IMR-90 (cell line): ENCODE results near the gene PCNX4. TPM values are rescaled to one million over a fixed set of nuclear protein-coding genes. Genes with fewer than 3 reads are reported as not detected.

Source experiments
- ATAC-seq: fragments of 200-7000 bp; cut with Tn5 transposase; 2 replicates; pipeline ENCODE4 v1.9.1; 2020; ENCODE audit warnings: low read depth, mild to moderate bottlenecking, moderate library complexity
- BruUV-seq: library from RNA; stranded (reverse); fragments of 400-500 nt; replicated peaks from 2 replicates; lab custom pipeline; 2021; lab: Mats Ljungman, UMichigan
- CTCF ChIA-PET: fragments of 300-600 bp; formaldehyde crosslinking; extraction: SDS; loops from one replicate; lab custom pipeline; 2021; ENCODE audit warnings: antibody characterized with exemption; lab: Yijun Ruan, JAX
- POLR2A ChIA-PET: fragments of 300-600 bp; sonication (Branson Sonifier 250); formaldehyde crosslinking; loops from one replicate; lab custom pipeline; 2022; ENCODE audit warnings: antibody characterized with exemption; ENCODE audit not compliant: unreplicated experiment; lab: Charles Lee
- DNase-seq: peaks from one replicate; pipeline ENCODE4 v3.0.0; 2013
- H2AFZ ChIP-seq: replicated peaks from 2 replicates; pipeline ENCODE3; 2013; ENCODE audit warnings: low read length, mild to moderate bottlenecking; ENCODE audit not compliant: poor library complexity
- H2AK5ac ChIP-seq: 2 replicates; pipeline ENCODE4 v1.6.1; 2013; ENCODE audit warnings: low read depth, low read length, inconsistent platforms
- H2AK9ac ChIP-seq: replicated peaks from 2 replicates; pipeline ENCODE3; 2013; ENCODE audit warnings: mild to moderate bottlenecking, low read depth, low read length, moderate library complexity; ENCODE audit not compliant: poor library complexity
- H2BK120ac ChIP-seq: 2 replicates; pipeline ENCODE4 v1.6.1; 2013; ENCODE audit warnings: low read depth, low read length, inconsistent platforms
- H2BK15ac ChIP-seq: 3 replicates; pipeline ENCODE4 v1.6.1; 2013; ENCODE audit warnings: low read depth, low read length, inconsistent platforms
- H2BK20ac ChIP-seq: 2 replicates; pipeline ENCODE4 v1.6.1; 2013; ENCODE audit warnings: low read depth, mild to moderate bottlenecking, inconsistent platforms, low read length, moderate library complexity
- H2BK5ac ChIP-seq: 2 replicates; pipeline ENCODE4 v1.6.1; 2013; ENCODE audit warnings: mild to moderate bottlenecking, low read depth, low read length, inconsistent platforms; ENCODE audit not compliant: poor library complexity, severe bottlenecking
- H3K14ac ChIP-seq: replicated peaks from 2 replicates; pipeline ENCODE4 v1.6.1; 2013; ENCODE audit warnings: low read depth, low read length, inconsistent platforms
- H3K18ac ChIP-seq: 2 replicates; pipeline ENCODE4 v1.6.1; 2013; ENCODE audit warnings: low read depth, low read length, control low read depth
- H3K23ac ChIP-seq: 2 replicates; pipeline ENCODE4 v1.6.1; 2013; ENCODE audit warnings: low read depth, low read length, inconsistent platforms
- H3K27ac ChIP-seq: 2 replicates; pipeline ENCODE4 v1.5.1; 2013; ENCODE audit warnings: mild to moderate bottlenecking, control low read depth, low read length; ENCODE audit not compliant: insufficient read depth
- H3K27me3 ChIP-seq: 2 replicates; pipeline ENCODE4 v1.6.1; 2013; ENCODE audit warnings: low read length; ENCODE audit not compliant: control insufficient read depth, insufficient read depth
- H3K36me3 ChIP-seq: 2 replicates; pipeline ENCODE4 v1.6.1; 2013; ENCODE audit warnings: low read length, mixed read lengths; ENCODE audit not compliant: control insufficient read depth, insufficient read depth
- H3K4ac ChIP-seq: 2 replicates; pipeline ENCODE4 v1.6.1; 2013; ENCODE audit warnings: low read depth, low read length, inconsistent platforms
- H3K4me1 ChIP-seq: 2 replicates; pipeline ENCODE4 v1.6.1; 2013; ENCODE audit warnings: low read length, mixed read lengths; ENCODE audit not compliant: control insufficient read depth, insufficient read depth
- H3K4me2 ChIP-seq: 2 replicates; pipeline ENCODE4 v1.6.1; 2013; ENCODE audit warnings: low read depth, mild to moderate bottlenecking, control low read depth, low read length, moderate library complexity
- H3K4me3 ChIP-seq: 2 replicates; pipeline ENCODE4 v1.5.1; 2013; ENCODE audit warnings: low read depth, mild to moderate bottlenecking, control low read depth, low read length, moderate library complexity; ENCODE audit not compliant: insufficient read depth
- H3K56ac ChIP-seq: 2 replicates; pipeline ENCODE4 v1.6.1; 2013; ENCODE audit warnings: low read length, inconsistent platforms; ENCODE audit not compliant: insufficient read depth; ENCODE audit errors: extremely low read depth
- H3K79me1 ChIP-seq, 2 experiments: 2 replicates each; pipeline ENCODE4 v1.6.1; 2013; ENCODE audit warnings: low read length in 2 of 2, inconsistent platforms in 1 of 2, low read depth in 1 of 2
- H3K9ac ChIP-seq: 2 replicates; pipeline ENCODE4 v1.6.1; 2013; ENCODE audit warnings: low read depth, low read length, control low read depth
- H3K9me1 ChIP-seq: 2 replicates; pipeline ENCODE4 v1.6.1; 2013; ENCODE audit warnings: low read length, inconsistent platforms; ENCODE audit not compliant: insufficient read depth
- H3K9me3 ChIP-seq: 2 replicates; pipeline ENCODE4 v1.6.1; 2013; ENCODE audit warnings: low read length; ENCODE audit not compliant: control insufficient read depth, insufficient read depth
- H4K20me1 ChIP-seq: 2 replicates; pipeline ENCODE4 v1.6.1; 2013; ENCODE audit warnings: low read length, inconsistent platforms; ENCODE audit not compliant: insufficient read depth
- H4K5ac ChIP-seq: 2 replicates; pipeline ENCODE4 v1.6.1; 2013; ENCODE audit warnings: mild to moderate bottlenecking, low read depth, low read length, control low read depth
- H4K8ac ChIP-seq, 2 experiments: 2 replicates each; pipeline ENCODE4 v1.6.1; 2013; ENCODE audit warnings: low read depth in 2 of 2, low read length in 2 of 2, control low read depth in 1 of 2, inconsistent platforms in 1 of 2
- H4K91ac ChIP-seq: 2 replicates; pipeline ENCODE4 v1.6.1; 2013; ENCODE audit warnings: low read depth, low read length, inconsistent platforms; ENCODE audit not compliant: insufficient read depth
- CEBPB ChIP-seq: IDR thresholded peaks from 2 replicates; pipeline ENCODE4 v1.6.1; 2012; ENCODE audit warnings: low read depth, low read length, improper control_type of control experiment
- FOS ChIP-seq: fragments of 150-350 bp; IDR thresholded peaks from 2 replicates; pipeline ENCODE4 v1.6.1; 2016; ENCODE audit warnings: low read depth, low read length
- MAFK ChIP-seq: IDR thresholded peaks from 2 replicates; pipeline ENCODE4 v1.6.1; 2012; ENCODE audit warnings: low read depth, low read length, improper control_type of control experiment
- MAZ ChIP-seq: IDR thresholded peaks from 2 replicates; pipeline ENCODE4 v1.6.1; 2012; ENCODE audit warnings: low read depth, mild to moderate bottlenecking, low read length, improper control_type of control experiment, moderate library complexity, borderline replicate concordance
- MXI1 ChIP-seq: IDR thresholded peaks from 2 replicates; pipeline ENCODE4 v1.6.1; 2012; ENCODE audit warnings: low read depth, mild to moderate bottlenecking, low read length, moderate library complexity, borderline replicate concordance
- RAD21 ChIP-seq: IDR thresholded peaks from 2 replicates; pipeline ENCODE4 v1.6.1; 2012; ENCODE audit warnings: low read length, improper control_type of control experiment
- RFX5 ChIP-seq: IDR thresholded peaks from 2 replicates; pipeline ENCODE4 v1.8.0; 2012; ENCODE audit warnings: low read depth, mild to moderate bottlenecking, low read length, moderate library complexity
- SMC3 ChIP-seq: fragments of 150-350 bp; IDR thresholded peaks from 2 replicates; pipeline ENCODE4 v1.6.1; 2016; ENCODE audit warnings: low read depth, mild to moderate bottlenecking, antibody characterized with exemption, low read length, moderate library complexity
- WGBS, 2 experiments: methylation state at CpG; one replicate each; pipeline versions ENCODE4 v1.1.5 to v1.1.7; 2013; ENCODE audit warnings: missing lambda C conversion rate in 2 of 2; ENCODE audit not compliant: insufficient read length in 1 of 2; ENCODE audit errors: extremely low coverage in 2 of 2; 5-methylcytosine and 5-hydroxymethylcytosine counted together
- dilution Hi-C: fragments of 300-500 bp; cut with HindIII; formaldehyde crosslinking; loops from one replicate; pipeline ENCODE4 v1.14.3; 2018; ENCODE audit warnings: low sequenced_read_pairs; ENCODE audit not compliant: unreplicated experiment
- in situ Hi-C: fragments of 300-500 bp; cut with MboI; formaldehyde crosslinking; loops from 3 replicates; pipeline ENCODE4 v1.14.3; 2019; ENCODE audit warnings: low sequenced_read_pairs, inconsistent platforms, mixed read lengths
- intact Hi-C: fragments of 100-400 bp; cut with micrococcal nuclease; formaldehyde crosslinking; loops from 2 replicates; pipeline ENCODE4 v1.10.0; 2022
- polyA plus RNA-seq, 3 experiments: library from polyadenylated mRNA; depleted of rRNA; stranded (reverse); fragments of >200 nt; gene quantifications; 2 replicates each; pipeline ENCODE4 v1.2.3, GENCODE V29; 2012; ENCODE audit warnings: low replicate concordance in 1 of 3
- total RNA-seq: library from RNA; depleted of rRNA; stranded (reverse); fragments of >200 nt; gene quantifications from 2 replicates; pipeline ENCODE4 v1.2.3, GENCODE V29; 2012

Gene PCNX4
- total and polyA plus RNA-seq, 2 of the 4 experiments (the other 2 are of a cell fraction), result 55.4 to 128 TPM

- no peaks in the 10 kb centered on the region for H3K4me1 ChIP-seq
- no peak overlapping the region for H3K4me3 ChIP-seq
- no peak overlapping the region for H3K56ac ChIP-seq
- no peak overlapping the region for H3K4me2 ChIP-seq
- no peak overlapping the region for H2BK15ac ChIP-seq
- dilution Hi-C loops, result no loop called here
- H2BK20ac ChIP-seq, result no peak overlapping the region
- H3K9me1 ChIP-seq, result 0 out of 2 replicates have a peak, but pooled peaks cover 3% of the 10 kb centered on the region
- in situ Hi-C loops, result no loop called here
- BruUV-seq, result TSS peak; percentile 64
- POLR2A ChIA-PET, result no interaction called here
- no peak overlapping the region for H4K91ac ChIP-seq
- no peaks in the 10 kb centered on the region; the same call in 1 of the 2 replicates for H4K20me1 ChIP-seq
- peaks cover 34% of the 10 kb centered on the region in 2 experiments for H3K79me1 ChIP-seq
- no peak overlapping the region for H2BK120ac ChIP-seq
- no peak overlapping the region for H4K8ac ChIP-seq
- intact Hi-C loops, result no loop called here
- no peak overlapping the region for H3K18ac ChIP-seq
- H3K4ac ChIP-seq, result no peak overlapping the region
- no peak overlapping the region for H2AK5ac ChIP-seq
- H2BK5ac ChIP-seq, result no peak overlapping the region
- no peak overlapping the region for H2AK9ac ChIP-seq
- CTCF ChIA-PET, result no interaction called here
- H3K27ac ChIP-seq, result no peak overlapping the region
- DNase-seq, result no peak
- ATAC-seq, result no peak
- H3K27me3 ChIP-seq, result no peaks in the 10 kb centered on the region
- no peak overlapping the region for H3K23ac ChIP-seq
- no peak overlapping the region for H3K9ac ChIP-seq
- H3K14ac ChIP-seq, result no peak overlapping the region
- no peaks in the 10 kb centered on the region for H3K9me3 ChIP-seq
- TF ChIP-seq RAD21 (no peak), MAZ (no peak), SMC3 (no peak), CEBPB (no peak), MXI1 (no peak), FOS (no peak), MAFK (no peak), RFX5 (no peak)
- no peak overlapping the region for H2AFZ ChIP-seq
- WGBS, 2 experiments, result no CpG with 5 or more reads among the region's 1 CpG
- H4K5ac ChIP-seq, result no peak overlapping the region
- peaks cover 17% of the 10 kb centered on the region for H3K36me3 ChIP-seq
Measured at GRCh38 chr14:60114881-60115280, 23.2 kb downstream of the PCNX4 start.
